Parathyroid adenoma (tissue), 2 donors: ENCODE measurements around the gene PITX2.

ENCODE experiments used
- H2AFZ ChIP-seq: fragments of 300-600 bp; sonication (generic); one replicate; pipeline ENCODE4 v1.7.0; 2017; ENCODE audit warnings: antibody characterized with exemption, mild to moderate bottlenecking
- H3K27ac ChIP-seq: fragments of 300-600 bp; sonication (generic); one replicate; pipeline ENCODE4 v1.7.0; 2017
- H3K27me3 ChIP-seq: fragments of 300-600 bp; sonication (generic); one replicate; pipeline ENCODE4 v1.7.0; 2017; ENCODE audit warnings: low read length; ENCODE audit not compliant: control insufficient read depth, insufficient read depth
- H3K36me3 ChIP-seq: fragments of 300-600 bp; sonication (generic); one replicate; pipeline ENCODE4 v1.7.0; 2017; ENCODE audit warnings: low read length; ENCODE audit not compliant: control insufficient read depth, insufficient read depth
- H3K4me1 ChIP-seq: fragments of 300-600 bp; sonication (generic); one replicate; pipeline ENCODE4 v1.7.0; 2017; ENCODE audit warnings: control low read depth
- H3K4me2 ChIP-seq: fragments of 300-600 bp; sonication (generic); one replicate; pipeline ENCODE4 v1.7.0; 2017; ENCODE audit warnings: low read length
- H3K4me3 ChIP-seq: fragments of 300-600 bp; sonication (generic); one replicate; pipeline ENCODE4 v1.7.0; 2017; ENCODE audit warnings: low read depth, low read length
- H3K79me2 ChIP-seq: fragments of 300-600 bp; sonication (generic); one replicate; pipeline ENCODE4 v1.7.0; 2017; ENCODE audit warnings: control low read depth
- H3K9ac ChIP-seq: fragments of 300-600 bp; sonication (generic); one replicate; pipeline ENCODE4 v1.7.0; 2017; ENCODE audit warnings: mild to moderate bottlenecking
- H3K9me3 ChIP-seq: fragments of 300-600 bp; sonication (generic); one replicate; pipeline ENCODE4 v1.7.0; 2017; ENCODE audit warnings: low read length; ENCODE audit not compliant: control insufficient read depth
- CTCF ChIP-seq: fragments of 300-600 bp; sonication (generic); IDR thresholded peaks from one replicate; pipeline ENCODE4 v1.7.0; 2017; ENCODE audit warnings: antibody characterized with exemption, mild to moderate bottlenecking
- donor health status: primary hyperparathyroidism.

PITX2 gene

GRCh38 chr4:110602061-110602460, 20.8 kb downstream of the PITX2 start:
- no peaks in the 10 kb centered on the region for H3K36me3 ChIP-seq
- no peak for TF ChIP-seq CTCF
- no peak overlapping the region for H3K4me3 ChIP-seq
- H3K9me3 ChIP-seq = no peaks in the 10 kb centered on the region
- H2AFZ ChIP-seq = no peak overlapping the region
- no peak overlapping the region for H3K27ac ChIP-seq
- no peaks in the 10 kb centered on the region for H3K4me1 ChIP-seq
- H3K79me2 ChIP-seq = no peaks in the 10 kb centered on the region
- H3K27me3 ChIP-seq = no peaks in the 10 kb centered on the region
- no peak overlapping the region for H3K9ac ChIP-seq
- no peak overlapping the region for H3K4me2 ChIP-seq

DNA sequence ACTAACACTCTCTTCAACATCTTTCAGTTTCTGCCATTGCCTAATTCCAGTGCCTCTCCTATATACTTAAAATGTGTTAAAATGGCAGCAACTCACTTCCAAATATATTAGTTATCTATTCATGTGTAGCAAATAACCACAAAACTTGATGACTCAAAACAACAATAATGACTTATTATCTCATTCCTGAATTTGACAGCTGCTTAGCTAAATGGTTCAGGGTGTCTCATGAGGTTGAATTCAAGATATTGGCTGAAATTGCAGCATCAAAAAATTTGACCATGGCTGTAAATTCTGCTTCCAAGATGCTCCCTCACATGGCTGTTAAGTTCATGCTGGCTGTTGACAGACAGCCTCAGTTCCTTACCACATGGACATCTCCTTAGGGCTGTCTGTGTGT, 25.3 kb downstream of the PITX2 start:
- H3K27me3 ChIP-seq = no peaks in the 10 kb centered on the region
- no peak overlapping the region for H3K4me2 ChIP-seq
- H3K4me1 ChIP-seq = no peaks in the 10 kb centered on the region
- no peak overlapping the region for H3K27ac ChIP-seq
- H2AFZ ChIP-seq = no peak overlapping the region
- H3K9ac ChIP-seq = no peak overlapping the region
- H3K9me3 ChIP-seq = no peaks in the 10 kb centered on the region
- no peak overlapping the region for H3K4me3 ChIP-seq
- H3K79me2 ChIP-seq = no peaks in the 10 kb centered on the region
- no peak for TF ChIP-seq CTCF
- no peaks in the 10 kb centered on the region for H3K36me3 ChIP-seq

DNA sequence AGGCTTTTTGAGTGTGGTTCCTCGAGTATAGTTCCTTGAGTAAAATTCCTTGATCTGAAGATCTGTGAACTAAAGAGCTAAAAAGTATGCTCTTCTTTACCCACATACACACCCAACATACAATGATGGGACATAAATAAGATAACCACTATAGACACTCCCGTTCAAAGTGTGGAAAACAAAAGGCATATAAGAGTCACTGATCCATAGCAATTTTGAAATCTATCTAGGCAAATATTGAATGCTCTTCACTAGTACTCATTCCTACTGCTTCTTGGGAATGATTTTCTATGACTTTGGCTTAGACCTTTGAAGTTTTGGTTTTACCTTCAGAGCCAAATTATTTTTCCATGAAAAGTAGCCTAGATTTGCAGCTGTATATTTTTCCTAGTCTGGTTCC, 26.4 kb downstream of the PITX2 start:
- H2AFZ ChIP-seq = no peak overlapping the region
- no peak overlapping the region for H3K9ac ChIP-seq
- no peak overlapping the region for H3K4me3 ChIP-seq
- H3K27ac ChIP-seq = no peak overlapping the region
- H3K36me3 ChIP-seq = no peaks in the 10 kb centered on the region
- H3K4me2 ChIP-seq = no peak overlapping the region
- H3K27me3 ChIP-seq = no peaks in the 10 kb centered on the region
- H3K79me2 ChIP-seq = no peaks in the 10 kb centered on the region
- no peaks in the 10 kb centered on the region for H3K9me3 ChIP-seq
- TF ChIP-seq CTCF = no peak
- no peaks in the 10 kb centered on the region for H3K4me1 ChIP-seq

GRCh38 chr4:110595583-110595982, 27.3 kb downstream of the PITX2 start:
- Histone ChIP-seq H3K4me3 (no peak overlapping the region), H3K9ac (no peak overlapping the region), H2AFZ (no peak overlapping the region)

More at GRCh38 chr4:110595583-110595982, 27.3 kb downstream of the PITX2 start:
- H3K9me3 ChIP-seq = no peaks in the 10 kb centered on the region
- no peak overlapping the region for H3K4me2 ChIP-seq
- no peaks in the 10 kb centered on the region for H3K79me2 ChIP-seq
- no peaks in the 10 kb centered on the region for H3K4me1 ChIP-seq
- no peak for TF ChIP-seq CTCF
- no peaks in the 10 kb centered on the region for H3K27me3 ChIP-seq
- no peak overlapping the region for H3K27ac ChIP-seq
- no peaks in the 10 kb centered on the region for H3K36me3 ChIP-seq
